NCI-H345 treated with DMSO at 0.1 percent for 48 hours (cell line): ENCODE measurements around the gene PRSS1.
"Not testable (repeated sequence)": the region's sequence is repeated elsewhere in the genome, so short reads cannot be mapped to it uniquely, and the experiment has no call there.

Source experiments
- DNase-seq: peaks from one replicate; lab custom pipeline; 2025; ENCODE audit not compliant: unreplicated experiment; lab: John Stamatoyannopoulos, UW

PRSS1 gene

DNA sequence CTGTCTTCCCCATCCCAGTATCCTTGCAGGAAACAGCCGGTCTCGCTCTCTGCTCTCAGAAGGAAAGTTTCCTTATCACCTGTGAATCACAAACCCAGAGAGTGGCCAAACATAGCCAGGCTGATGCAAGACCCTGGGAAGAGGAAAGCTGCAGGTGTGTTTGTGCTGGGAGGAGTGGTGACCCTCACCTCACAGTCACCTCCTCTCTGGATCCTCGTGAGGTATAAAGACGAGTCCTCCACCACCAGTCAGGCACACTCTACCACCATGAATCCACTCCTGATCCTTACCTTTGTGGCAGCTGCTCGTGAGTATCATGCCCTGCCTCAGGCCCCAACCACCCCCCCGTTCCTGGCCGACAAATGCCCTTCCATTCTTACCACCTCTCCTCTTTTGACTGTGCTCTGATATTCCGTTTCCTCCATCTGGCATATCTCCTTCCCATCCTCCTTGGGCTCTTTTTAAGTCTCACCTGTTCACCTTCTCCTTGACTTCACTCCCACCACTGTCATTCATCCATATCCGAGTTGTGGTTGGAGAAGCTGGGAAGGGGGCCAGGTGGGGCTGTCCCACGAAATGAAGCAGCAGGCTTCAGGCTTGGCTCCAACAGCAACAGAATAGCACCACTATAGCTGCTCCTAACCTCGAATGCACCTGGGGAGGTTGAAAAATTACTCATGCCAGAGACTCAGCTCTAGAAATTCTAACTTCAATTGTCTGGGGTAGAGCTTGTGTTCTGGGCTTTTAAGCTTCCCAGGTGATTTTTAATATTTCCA, at the start of gene PRSS1:
PRSS1 (plus strand) TSS at position 255 of the 776 bp plus-strand sequence; CDS start at position 268, 13 bp downstream.
- DNase-seq, result no peak

DNA sequence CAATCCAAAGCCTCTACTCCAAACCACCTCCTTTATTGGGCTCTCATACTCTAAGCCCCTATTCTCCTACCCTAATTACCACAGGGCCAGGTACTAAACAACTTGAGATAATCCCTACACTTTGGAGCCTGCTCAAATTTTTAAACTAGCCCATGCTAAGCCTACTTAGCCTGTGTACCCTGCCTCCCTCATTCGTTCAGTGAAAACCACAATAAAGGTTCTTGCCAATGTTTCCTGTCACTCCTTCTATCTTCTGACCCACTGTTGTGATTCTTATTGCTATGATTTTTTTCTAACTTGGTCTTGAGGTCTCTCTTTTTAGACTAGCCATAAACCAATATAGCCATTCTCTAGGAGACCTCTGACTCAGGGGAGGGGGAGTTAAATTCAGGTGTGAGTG, 48.3 kb upstream of the PRSS1 start:
- not testable (repeated sequence) for DNase-seq

GRCh38 chr7:142703655-142704305, 45.5 kb upstream of the PRSS1 start:
- DNase-seq, result no peak

- not testable (repeated sequence) for DNase-seq
These were observed 40.5 kb upstream of the PRSS1 start for GRCh38 chr7:142708726-142709125.

- no peak for DNase-seq
These were observed 39.4 kb upstream of the PRSS1 start for GRCh38 chr7:142709921-142710320.

DNA sequence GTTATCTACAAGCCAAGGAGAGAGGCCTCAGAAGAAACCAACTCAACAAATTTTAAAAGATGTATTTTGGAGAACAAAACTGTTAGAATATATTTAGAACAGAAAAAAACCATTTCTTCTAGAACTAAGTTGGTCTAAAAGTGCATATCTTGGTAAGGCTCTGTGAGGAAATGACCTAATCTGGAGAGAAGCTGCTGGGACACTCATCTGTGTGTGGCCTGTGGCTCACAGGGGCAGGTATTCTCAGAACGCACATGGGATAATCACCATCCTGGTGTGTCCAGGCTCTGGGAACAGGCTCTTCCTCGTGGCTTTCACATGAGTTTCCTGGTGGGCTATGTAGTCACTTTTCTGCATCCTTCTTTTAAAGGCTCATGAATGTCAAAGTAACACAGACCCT, 38.1 kb upstream of the PRSS1 start:
- no peak for DNase-seq

GRCh38 chr7:142711746-142712616, 37.3 kb upstream of the PRSS1 start:
- peak; percentile 12 for DNase-seq

- DNase-seq, result no peak
These were observed 36.7 kb upstream of the PRSS1 start for GRCh38 chr7:142712617-142712957.

- DNase-seq, result no peak
These were observed 34.9 kb upstream of the PRSS1 start for GRCh38 chr7:142714375-142714774.

DNA sequence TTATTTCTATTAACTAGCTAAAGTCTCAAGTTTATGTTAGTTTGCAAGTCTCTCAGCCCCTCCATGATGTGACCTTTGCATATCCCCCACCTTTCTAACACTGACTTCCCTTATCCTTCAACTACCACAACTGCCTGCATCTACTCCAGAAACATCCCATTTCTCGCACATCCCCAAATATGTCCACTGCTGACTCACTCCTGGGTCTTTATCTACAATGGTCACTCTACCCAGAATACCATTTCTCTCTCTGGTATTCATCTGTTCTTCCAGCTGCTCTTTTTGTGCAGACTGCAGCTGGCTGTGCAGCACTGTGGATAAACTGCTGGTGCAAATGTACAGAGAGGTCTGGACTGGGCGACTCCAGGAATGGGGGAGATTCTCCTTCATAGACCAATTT, 32.7 kb upstream of the PRSS1 start:
- no peak for DNase-seq

DNA sequence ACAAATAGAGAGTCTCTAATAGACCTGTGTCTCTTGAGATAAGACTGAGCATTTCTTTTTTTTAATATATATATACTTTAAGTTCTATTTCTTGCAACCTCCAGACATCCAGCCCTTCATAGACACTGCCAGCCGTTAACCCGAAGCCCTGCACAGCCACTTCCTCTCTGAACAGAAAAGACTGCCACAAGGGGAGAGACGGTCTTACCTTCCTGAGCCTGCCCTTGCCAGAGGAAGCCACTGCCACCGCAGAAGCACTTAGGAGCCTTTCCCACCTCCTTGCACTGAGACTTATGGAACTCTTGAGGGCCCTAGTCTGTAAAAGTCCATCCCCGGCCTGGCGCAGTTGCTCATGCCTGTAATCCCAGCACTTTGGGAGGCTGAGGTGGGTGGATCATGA, 31.8 kb upstream of the PRSS1 start:
- DNase-seq, result no peak

- no peak for DNase-seq
These were observed 31.0 kb upstream of the PRSS1 start for GRCh38 chr7:142718313-142718712.

- DNase-seq, result no peak
These were observed 29.0 kb upstream of the PRSS1 start for GRCh38 chr7:142720172-142720773.

GRCh38 chr7:142720986-142721385, 28.3 kb upstream of the PRSS1 start:
- DNase-seq, result no peak

- no peak for DNase-seq
These were observed 27.0 kb upstream of the PRSS1 start for GRCh38 chr7:142722248-142722794.

DNA sequence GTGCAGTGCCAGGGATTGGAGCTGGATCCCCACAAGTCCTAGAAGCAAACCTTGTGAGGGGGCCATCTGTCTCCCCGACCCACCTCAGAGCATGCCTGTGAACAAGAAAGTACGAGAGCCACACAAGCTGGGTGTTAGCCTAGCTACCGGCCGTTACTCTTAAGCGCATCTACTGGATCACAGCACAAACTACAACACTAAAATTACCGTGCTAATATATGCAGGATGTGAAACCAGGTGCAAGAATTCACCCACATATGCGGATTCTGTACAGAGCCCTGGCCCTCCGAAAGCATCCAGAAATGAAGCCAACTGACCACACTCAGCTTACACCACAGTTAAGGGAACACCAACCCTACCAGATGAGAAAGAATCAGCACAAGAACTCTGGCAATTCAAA, 16.0 kb upstream of the PRSS1 start:
- no peak for DNase-seq

DNA sequence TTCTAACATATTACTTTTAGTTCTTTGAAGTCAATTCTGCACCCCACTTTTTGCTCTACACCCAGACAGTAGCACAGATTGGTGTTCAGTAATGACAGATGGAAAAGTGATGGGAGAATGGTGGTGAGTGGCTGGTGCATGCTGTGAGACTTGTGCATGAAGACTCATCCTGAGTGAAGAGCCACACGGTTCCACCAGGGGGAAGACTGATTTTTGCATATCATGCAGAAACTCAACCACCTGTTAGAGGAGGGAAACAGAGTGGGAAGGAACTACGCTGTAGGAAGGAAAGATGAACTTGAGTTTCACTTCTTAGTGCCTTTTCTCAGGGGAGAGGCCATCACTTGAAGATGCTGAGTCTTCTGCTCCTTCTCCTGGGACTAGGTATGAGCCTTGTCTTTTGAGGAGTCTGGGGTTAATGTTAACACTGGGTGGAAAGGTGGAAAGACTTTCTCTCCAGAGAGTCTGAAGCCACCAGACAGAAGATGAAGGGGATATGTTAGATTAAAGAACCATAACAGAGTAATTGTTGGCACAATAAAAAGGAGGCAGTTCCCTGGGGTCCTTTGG, 9.3 kb upstream of the PRSS1 start:
- no peak for DNase-seq

- DNase-seq, result no peak
These were observed 8.5 kb upstream of the PRSS1 start for GRCh38 chr7:142740786-142741185.

GRCh38 chr7:142741932-142742331, 7.3 kb upstream of the PRSS1 start:
- DNase-seq, result not testable (repeated sequence)

- DNase-seq, result no peak
These were observed 4.1 kb upstream of the PRSS1 start for GRCh38 chr7:142745091-142745635.
